Measurements from ENCODE around the gene GIMAP5. TPM values are rescaled to one million over a fixed set of nuclear protein-coding genes. Genes with fewer than 3 reads are reported as not detected.

Gene GIMAP5
- total RNA-seq, 1 donor from 2014 or later: 89.3 TPM

DNA sequence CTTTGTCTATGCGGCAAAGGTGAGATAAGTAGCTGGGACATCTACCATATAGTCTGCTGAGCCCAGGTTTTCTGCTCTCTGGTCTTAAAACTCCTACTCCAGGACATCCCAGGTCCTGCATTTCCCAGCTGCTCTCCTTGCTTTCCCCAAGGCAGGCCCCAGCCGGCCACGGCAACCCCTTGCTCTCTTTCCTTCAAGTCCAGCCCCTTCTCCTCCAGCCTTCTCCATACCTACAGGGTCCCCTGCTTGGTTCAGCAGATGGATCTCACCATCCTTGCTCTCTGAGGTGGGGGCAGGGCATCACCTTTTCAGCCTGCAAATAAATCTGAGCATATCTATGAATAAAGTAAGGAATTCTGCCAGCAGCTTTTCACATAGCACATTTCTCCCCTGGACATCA, 8.7 kb downstream of the GIMAP5 start:
- H3K9me3 ChIP-seq: no peaks in the 10 kb centered on the region
- H3K36me3 ChIP-seq: no peaks in the 10 kb centered on the region
- H3K4me1 ChIP-seq: no peaks in the 10 kb centered on the region
- TF ChIP-seq, protein P1, sequence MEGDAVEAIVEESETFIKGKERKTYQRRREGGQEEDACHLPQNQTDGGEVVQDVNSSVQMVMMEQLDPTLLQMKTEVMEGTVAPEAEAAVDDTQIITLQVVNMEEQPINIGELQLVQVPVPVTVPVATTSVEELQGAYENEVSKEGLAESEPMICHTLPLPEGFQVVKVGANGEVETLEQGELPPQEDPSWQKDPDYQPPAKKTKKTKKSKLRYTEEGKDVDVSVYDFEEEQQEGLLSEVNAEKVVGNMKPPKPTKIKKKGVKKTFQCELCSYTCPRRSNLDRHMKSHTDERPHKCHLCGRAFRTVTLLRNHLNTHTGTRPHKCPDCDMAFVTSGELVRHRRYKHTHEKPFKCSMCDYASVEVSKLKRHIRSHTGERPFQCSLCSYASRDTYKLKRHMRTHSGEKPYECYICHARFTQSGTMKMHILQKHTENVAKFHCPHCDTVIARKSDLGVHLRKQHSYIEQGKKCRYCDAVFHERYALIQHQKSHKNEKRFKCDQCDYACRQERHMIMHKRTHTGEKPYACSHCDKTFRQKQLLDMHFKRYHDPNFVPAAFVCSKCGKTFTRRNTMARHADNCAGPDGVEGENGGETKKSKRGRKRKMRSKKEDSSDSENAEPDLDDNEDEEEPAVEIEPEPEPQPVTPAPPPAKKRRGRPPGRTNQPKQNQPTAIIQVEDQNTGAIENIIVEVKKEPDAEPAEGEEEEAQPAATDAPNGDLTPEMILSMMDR (IDR thresholded peaks at IDR 0.05): no peak
- H3K4me3 ChIP-seq: no peak overlapping the region
- no peak for DNase-seq (ENCODE audit: low spot score in 2 of 2)
- H3K27ac ChIP-seq: no peak overlapping the region
- no peaks in the 10 kb centered on the region for H3K27me3 ChIP-seq
- intact Hi-C loops (cut with DNase I): no loop called here

DNA sequence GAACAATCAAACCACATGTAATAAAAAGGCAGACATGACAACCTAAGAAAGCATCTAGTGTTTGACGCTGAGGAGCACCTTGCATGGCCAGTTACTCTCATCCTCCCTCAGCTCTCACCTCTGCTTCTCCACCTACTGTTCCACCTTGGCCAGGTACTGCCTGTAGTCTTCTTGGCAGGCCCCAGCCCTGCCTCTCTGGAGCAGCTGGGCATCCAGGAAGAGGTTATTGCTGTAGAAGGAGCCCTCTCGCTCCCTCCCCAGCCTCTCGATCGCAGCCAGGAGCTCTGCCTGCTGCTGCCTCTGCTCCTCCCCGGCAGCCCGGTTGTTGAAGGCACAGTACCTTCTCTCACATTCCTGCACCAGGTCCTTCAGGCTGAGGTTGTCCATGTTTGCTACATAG, 9.7 kb downstream of the GIMAP5 start:
- H3K4me1 ChIP-seq: no peaks in the 10 kb centered on the region
- no peak overlapping the region for H3K27ac ChIP-seq
- TF ChIP-seq, protein P1 (IDR thresholded peaks at IDR 0.05): no peak
- H3K9me3 ChIP-seq: no peaks in the 10 kb centered on the region
- no peaks in the 10 kb centered on the region for H3K36me3 ChIP-seq
- DNase-seq (ENCODE audit: low spot score in 2 of 2): no peak
- H3K27me3 ChIP-seq: no peaks in the 10 kb centered on the region
- intact Hi-C loops (cut with DNase I): no loop called here
- H3K4me3 ChIP-seq: no peak overlapping the region

DNA sequence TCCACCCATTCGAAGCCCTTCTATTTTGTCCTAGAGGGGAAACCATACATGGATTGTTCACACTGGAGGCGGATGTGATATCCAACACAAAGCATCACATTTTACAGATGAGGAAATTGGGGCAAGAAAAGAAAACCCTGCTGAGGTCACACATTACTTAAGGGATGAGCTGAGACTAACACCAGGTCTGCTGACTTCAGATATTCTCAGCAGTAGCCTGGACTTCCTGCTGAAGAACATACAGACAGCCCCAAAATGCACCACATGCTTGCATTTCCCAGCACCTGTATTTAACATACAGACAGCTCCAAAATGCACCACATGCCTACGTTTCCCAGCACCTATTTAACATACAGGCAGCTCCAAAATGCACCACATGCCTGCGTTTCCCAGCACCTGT, 11.2 kb downstream of the GIMAP5 start:
- intact Hi-C loops (cut with DNase I): no loop called here
- Histone ChIP-seq H3K36me3 (no peaks in the 10 kb centered on the region), H3K27ac (no peak overlapping the region), H3K27me3 (no peaks in the 10 kb centered on the region), H3K4me3 (no peak overlapping the region), H3K9me3 (no peaks in the 10 kb centered on the region), H3K4me1 (no peaks in the 10 kb centered on the region)
- DNase-seq (ENCODE audit: low spot score in 2 of 2): no peak
- TF ChIP-seq, protein P1 (IDR thresholded peaks at IDR 0.05): no peak

DNA sequence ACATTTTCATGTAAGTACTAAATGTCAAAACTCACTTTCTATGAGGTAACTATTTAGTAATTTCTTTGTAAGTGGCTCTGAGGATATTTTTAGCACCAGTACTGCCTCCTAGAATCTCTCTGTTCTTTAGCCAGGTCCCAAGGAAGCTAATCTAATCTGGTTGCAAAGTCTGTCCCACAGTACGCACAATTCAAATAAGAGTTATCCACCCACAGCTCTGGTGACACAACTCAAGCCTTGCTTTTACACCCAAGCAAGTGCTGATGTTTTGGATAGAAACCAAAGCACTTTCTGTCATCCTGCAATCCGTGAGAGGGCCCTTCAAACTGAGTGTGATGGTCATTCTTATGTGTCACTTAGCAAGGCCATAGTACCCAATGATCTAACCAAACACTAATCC, 14.5 kb downstream of the GIMAP5 start:
- H3K4me1 ChIP-seq: no peaks in the 10 kb centered on the region
- TF ChIP-seq, protein P1 (IDR thresholded peaks at IDR 0.05): no peak
- H3K27me3 ChIP-seq: no peaks in the 10 kb centered on the region
- no peaks in the 10 kb centered on the region for H3K36me3 ChIP-seq
- no peaks in the 10 kb centered on the region for H3K9me3 ChIP-seq
- H3K27ac ChIP-seq: no peak overlapping the region
- intact Hi-C loops (cut with DNase I): no loop called here
- no peak overlapping the region for H3K4me3 ChIP-seq
- DNase-seq (ENCODE audit: low spot score in 2 of 2): no peak

DNA sequence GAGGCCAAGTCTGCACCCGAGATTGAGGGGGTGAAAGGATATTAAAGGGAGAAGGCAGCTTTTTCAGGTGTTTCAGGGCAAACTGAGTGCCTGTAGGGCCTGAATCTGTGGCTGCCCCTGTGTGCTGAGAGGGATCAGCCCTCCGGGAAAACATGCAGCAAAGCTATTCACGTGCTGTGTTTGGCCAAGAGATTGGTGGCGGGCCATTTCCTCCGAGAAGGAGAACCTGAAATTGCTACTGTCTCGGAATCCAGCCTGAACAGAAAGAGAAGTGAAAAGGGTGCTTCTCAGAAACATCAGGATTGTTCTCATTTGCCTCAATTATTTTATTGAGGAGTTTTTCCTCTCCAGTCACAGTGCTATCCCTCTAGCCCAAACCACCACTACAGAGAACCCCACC, 16.0 kb downstream of the GIMAP5 start:
- no peak overlapping the region for H3K4me3 ChIP-seq
- no peaks in the 10 kb centered on the region for H3K27me3 ChIP-seq
- no peak overlapping the region for H3K27ac ChIP-seq
- TF ChIP-seq, protein P1 (IDR thresholded peaks at IDR 0.05): no peak
- intact Hi-C loops (cut with DNase I): no loop called here
- H3K36me3 ChIP-seq: no peaks in the 10 kb centered on the region
- no peaks in the 10 kb centered on the region for H3K4me1 ChIP-seq
- no peaks in the 10 kb centered on the region for H3K9me3 ChIP-seq
- no peak for DNase-seq (ENCODE audit: low spot score in 2 of 2)

Data from ascending aorta (tissue), 2 donors.